ENCODE data around the gene DDX42.
A peak's percentile ranks its signal among the peaks of the same experiment; 100 is the strongest.
"Not testable (repeated sequence)": the region's sequence is repeated elsewhere in the genome, so short reads cannot be mapped to it uniquely, and the experiment has no call there.

Gene DDX42

DNA sequence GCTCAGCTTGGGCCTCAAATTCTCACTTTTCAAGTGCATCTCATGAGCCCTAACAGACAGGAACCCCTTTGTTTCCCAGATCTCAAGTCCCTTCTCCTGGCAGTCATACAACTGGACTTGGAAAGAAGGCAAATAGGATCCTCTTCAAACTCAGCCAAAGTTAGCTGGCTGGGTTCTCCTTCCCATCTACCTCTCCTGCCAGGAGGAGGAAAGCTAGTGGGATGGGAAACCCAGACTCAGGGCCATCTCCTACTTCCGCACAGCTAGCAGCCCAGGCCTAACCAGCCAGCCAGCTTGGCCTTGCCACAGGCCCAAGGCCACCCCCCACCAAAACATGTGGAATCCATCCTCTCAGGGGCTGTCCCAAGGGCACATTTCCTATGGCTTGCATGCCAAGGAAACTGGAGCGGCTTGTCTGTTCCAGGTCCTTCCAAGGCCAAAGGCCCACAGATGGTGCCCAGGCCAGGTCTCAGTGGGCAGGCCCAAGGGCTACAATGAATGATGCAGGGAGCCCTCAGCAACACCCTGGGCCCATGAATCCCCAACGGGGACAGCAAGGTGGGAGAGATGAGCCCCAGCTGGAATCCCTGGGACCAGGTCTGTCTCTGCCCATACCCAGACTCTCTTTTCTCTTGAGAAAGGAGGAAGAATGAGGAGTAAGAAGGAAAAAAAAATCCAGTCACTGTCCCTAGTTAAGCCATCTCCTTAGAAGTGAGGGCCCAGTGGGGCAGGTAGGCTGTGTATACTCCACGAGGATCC lies 66.8 kb downstream of the DDX42 start:
- no peak for DNase-seq (ENCODE audit: low read depth)

DNA sequence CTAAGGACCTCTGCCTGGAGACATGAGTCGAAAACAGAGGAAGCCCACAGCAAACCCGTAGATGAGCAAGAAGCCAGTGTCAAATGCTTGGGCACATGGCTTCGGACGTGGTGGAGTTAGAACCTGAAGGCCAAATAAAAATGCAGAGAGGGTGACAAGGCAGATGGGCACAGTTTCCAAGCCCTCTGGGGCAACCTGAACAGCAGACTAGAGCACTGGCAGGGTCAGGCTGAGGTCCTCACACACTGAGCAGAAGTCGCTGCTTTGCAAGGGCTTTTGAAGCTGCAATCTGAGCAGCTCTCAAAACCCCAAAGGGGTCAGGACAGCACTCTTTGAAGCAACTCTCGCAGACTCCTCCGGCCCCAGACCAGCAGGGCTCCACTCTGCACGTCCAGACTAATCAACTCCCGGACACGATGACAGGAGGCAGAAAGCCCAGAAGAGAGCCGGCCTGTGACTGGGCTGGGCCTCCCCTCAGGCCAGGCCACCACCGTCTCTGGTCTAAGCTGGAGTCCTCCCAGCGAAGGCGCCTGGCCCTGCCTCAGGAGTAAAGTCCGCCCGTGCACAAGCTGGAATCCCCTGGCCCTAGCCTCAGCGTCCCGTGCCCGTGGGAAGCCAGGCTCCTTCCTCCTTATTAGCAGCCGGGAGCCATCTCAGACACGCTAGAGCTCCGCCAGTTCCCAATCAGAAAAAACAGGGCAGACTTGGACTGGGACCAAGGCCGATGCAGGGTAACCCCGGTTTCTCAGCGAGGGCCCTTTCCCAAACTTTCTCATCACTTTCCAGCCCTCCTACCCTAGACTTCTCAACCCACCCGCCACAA lies 67.6 kb downstream of the DDX42 start:
- DNase-seq (ENCODE audit: low read depth), result peak; percentile 23

DNA sequence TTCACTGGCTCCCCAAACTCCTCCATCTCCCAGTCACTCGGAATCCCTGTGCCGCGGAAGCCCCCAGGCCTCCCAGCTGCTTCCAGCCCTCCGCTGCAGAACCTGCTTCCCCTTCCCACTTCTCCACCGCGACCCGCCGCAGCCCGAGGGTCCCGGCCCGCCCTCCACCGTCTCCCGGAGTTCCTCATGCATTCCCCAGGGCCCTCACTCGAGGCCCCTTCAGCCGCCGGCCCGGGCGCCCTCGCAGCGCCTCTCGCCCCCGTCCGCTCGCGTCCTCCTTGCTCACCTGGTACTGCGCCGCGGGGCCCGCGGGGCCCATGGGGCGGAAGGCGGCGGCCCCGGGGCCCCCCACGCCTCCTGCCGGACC lies 68.2 kb downstream of the DDX42 start:
- DNase-seq (ENCODE audit: low read depth), result no peak

DNA sequence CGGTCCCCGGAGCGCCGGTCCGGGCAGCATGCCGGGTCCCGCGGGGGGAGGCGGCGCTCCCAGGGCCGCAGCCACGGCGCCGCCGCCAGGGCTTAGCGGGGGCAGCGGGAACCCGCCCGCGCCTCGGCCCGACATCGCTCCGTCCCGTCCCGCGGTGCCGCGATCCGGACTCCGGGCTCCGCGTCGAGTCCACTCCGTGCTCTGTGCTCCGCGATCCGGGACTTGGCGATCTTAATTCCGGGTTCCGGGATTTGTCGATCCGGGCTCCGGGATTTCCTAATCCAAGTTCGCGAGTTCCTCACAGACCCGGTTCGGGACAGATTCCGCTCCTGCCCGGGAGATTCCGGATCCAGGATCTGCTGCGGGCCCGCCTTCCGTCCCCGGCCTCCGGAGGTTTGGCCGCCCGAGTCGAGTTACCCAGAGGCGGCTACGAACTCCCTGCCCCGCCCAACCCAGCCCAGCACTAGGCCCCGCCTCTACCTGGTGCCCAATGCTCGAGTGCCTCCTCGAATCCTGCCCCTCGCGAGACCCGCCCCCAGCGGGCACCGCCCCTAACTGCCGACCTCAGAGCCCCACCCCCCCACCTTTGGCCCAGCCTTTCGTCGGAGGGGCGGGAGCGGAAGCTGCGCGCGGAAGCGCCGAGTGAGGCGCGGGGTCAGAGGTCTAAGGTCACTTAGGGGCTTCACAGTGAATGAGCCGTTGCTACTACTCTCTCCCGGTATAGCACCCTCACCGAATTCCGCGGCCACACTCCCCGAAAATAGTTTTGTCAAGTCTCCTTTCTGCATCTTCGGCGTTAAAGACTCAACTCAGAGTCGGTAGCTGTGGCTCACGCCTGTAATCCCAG lies 68.8 kb downstream of the DDX42 start, which contains the start of gene SMARCD2:
SMARCD2 (minus strand) TSS at position 146 of the 847 bp plus-strand sequence; CDS start at position 135, 11 bp downstream.
- peak; percentile 99 for DNase-seq (ENCODE audit: low read depth)

DNA sequence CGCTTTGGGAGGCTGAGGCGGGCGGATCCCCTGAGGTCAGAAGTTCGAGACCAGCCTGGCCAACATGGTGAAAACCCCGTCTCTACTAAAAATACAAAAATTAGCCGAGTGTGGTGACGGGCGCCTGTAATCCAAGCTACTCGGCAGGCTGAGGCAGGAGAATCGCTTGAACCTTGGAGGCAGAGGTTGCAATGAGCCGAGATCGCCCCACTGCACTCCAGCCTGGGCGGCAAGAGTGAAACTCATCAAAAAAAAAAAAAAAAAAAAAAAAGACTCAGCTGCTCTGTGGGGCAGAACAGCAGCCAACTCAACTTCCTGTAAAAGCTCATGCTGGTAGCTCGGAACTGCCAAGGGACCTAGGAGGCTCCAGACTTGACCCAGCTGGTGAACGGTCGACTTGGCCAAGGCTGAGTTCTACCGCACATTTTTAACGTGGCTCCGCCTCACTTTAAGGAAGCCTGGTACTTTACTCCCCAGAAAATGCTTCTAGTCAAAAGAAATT lies 69.5 kb downstream of the DDX42 start:
- peak; percentile 20 for DNase-seq (ENCODE audit: low read depth)

DNA sequence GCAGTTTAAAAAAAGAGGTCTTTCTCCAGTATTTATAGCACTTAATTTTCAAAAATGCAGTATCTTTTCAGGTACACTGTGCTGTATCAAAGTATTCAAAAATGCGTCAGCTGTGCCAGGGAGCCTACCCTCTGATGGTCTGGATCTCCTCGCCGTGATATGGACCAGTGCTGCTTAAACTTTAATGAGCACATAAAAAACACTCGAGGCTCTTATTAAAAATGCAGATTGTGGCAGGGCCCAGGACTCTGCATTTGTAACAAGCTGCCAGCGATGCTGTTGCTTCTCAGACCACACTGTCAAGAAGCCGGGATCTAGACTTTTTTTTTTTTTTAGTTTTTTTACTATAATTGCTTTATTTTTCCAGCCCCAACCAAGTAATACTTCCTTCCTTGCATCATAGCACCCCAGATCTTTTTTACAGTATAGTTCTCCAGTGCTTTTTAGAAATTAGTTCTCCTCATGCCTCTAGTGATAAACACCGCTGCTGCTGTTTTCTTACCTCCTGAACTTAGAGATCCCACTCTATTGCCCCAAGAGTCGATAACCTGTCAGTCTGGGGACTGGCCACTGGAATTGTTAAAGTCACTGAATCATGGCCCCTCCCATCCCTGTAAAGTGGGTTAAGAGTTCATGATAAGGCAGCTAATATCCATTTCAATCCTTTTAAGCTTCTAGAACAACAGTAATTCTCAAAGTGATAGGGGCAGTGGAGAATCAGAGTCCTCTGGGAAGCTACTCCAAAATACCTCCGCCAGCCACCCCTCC lies 70.1 kb downstream of the DDX42 start:
- DNase-seq (ENCODE audit: low read depth), result no peak

DNA sequence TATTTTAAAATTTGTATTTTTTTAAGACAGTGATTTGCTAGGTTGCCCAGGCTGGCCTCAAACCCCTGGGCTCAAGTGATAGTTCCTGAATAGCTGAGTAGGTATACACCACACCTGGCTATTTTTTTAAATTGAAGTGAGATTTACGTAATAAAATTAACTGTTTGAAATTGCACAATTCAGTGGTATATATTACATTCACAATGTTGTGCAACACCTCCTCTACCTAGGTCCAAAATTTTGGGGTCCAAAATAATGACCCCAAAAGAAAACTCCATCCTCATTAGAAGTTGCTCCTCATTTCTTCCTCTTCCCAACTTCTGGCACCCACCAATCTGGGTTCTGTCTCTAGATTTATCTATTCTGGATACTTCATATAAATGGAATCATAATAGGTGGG lies 71.5 kb downstream of the DDX42 start:
- DNase-seq (ENCODE audit: low read depth), result no peak

DNA sequence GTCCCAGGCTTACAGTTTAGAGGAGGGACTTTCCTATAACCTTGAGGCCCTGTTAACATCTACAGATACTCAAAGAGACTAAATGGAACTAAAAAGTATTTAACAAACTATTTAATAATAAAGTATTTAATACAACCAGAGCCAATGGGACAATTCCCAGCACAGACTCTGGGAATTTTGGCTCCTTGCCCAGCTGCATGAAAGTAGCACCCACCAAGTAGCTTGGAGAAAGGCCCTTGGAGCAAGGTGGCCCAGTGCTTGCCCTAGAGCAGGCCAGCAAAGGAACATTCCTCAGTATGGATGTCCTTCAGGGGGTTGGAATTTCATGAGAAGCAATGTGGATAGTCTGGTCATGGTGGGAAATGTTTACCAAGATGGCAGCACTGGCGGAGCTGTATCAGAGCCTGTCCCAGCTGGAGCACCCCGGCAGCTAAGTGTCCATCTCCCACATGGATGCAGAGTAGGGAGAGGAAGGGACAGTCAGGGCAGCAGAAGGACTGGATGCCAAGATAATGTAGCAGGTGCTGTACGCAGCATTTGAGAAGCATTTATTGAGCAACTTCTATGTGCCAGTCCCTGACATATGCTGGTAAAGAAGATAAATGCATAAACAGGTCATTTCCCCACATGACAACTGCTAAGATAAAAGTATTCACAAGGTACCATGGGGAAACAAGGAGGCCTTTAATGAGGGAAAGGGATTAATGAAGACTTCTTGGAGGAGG lies 73.7 kb downstream of the DDX42 start:
- no peak for DNase-seq (ENCODE audit: low read depth)

DNA sequence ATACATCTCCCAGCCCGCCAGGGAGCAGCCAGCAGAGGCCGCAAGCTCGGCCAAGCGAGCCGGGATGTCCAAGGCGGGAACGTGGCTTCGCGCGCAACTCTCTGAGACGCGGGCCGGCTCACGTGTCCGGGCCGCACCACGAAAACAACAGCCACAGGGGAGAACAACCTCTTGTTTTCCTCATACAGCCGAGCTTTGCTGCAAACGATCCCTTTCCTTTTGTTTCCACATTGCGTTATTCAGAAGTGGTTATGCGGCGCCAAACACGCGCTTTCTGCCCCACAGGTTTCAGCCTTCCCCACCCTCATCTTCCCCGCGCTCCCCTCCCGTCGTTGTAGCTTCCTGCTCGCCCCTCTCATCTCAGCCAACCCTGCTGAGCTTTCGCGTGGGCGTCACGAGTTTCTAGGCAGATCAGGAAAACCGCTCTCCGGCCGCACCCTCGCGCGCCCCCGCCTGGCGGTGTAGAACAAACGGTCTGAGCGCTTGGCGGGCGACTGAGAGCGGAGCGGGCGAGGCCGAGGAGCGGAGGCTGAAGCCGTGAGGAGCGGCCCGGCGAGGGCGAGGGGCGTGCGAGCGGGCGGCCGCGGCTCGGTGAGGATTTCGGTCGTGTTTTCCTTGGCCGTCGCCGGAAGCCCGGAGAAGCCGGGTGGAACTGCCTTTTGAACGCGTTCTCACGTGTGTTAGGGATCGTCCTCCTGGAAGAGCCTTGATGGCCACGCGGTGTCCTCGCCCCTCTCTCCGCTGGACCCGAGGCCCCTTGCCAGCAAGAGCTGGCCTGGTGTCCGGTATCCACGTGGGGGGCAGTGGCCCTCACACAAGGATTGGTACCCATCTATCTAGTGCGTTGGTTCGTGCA lies 75.1 kb downstream of the DDX42 start:
- peak; percentile 86 for DNase-seq (ENCODE audit: low read depth)

DNA sequence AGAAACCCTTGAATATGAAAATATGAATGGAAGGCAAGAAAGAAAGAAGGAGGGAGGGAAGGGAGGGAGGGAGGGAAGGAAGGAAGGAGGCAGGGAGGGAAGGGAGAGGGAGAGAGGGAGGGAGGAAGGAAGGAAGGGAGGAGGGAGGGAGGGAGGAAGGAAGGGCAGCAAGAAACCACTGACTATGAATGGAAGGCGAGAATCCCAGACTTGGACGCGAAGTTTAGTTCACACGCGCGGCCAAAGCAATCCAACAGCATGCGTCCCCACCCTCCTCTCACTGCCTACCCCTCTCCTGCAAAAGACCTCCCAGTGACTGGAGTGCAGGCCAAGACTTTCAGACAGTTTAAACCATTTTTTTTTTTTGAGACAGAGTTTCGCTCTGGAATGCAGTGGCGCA lies 76.4 kb downstream of the DDX42 start:
- DNase-seq (ENCODE audit: low read depth), result no peak

DNA sequence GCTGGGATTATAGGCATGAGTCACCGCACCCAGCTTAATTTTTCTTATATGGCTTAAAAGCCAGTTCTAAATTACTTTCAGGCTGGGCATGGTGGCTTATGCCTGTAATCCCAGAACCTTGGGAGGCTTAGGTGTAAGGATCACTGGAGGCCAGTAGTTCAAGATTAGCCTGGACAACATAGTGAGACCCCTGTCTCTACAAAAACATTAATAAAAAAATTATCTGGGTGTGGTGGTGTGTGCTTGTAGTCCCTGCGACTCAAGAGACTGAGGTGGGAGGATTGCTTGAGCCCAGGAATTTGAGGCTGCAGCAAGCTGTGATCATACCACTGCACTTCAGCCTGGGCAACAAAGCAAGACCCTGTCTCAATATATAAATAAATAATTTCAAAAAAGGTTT lies 79.3 kb downstream of the DDX42 start:
- DNase-seq (ENCODE audit: low read depth), result no peak

DNA sequence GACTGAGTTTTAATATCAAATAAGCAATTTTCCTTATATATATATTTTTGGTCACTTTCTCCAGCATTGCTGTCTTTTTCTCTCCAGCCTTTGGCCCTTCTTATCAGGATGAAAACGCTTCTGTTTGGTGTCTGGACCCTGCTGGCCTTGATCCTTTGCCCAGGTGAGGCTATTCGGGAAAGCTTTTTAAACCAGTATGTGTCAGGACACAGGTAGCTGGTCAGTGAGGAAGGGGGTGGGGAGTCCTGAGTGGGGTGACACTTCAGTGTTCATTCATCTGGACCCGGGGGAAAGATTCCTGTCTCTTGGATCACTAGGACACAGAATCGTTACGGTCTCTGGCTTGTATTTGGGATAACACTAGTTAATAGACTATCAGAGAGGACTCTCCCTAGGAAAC lies 80.7 kb downstream of the DDX42 start:
- DNase-seq (ENCODE audit: low read depth), result no peak

DNA sequence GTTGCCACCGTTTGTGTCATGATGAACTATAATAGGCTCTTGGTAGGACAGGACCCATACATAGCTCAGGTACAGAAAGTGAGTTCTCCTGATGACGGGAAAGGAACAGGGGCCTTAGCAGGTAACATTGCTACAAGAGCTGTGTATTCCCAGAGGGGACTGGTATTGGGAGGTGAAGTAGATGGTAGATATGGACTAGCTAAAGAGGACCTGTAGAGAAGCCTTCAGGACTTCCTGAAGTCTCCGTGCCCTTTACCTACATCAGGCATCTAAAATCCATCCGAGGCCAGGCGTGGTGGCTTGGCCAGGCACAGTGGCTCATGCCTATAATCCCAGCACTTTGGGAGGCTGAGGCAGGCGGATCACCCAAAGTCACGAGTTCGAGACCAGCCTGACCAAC lies 81.2 kb downstream of the DDX42 start:
- DNase-seq (ENCODE audit: low read depth), result no peak

DNA sequence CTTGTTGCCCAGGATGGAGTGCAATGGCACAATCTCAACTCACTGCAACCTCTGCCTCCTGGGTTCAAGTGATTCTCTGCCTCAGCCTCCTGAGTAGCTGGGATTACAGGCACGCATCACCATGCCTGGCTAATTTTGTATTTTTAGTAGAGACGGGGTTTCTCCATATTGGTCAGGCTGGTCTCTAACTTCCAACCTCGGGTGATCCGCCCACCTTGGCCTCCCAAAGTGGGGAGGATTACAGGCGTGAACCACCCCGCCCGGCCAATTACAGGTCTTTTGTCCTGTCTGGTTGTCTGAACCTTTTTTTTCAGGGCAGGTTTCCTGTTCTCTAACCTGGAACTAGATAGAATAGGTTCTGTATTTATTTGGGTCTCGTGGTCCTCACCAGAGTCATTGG lies 82.5 kb downstream of the DDX42 start:
- not testable (repeated sequence) for DNase-seq (ENCODE audit: low read depth)

DNA sequence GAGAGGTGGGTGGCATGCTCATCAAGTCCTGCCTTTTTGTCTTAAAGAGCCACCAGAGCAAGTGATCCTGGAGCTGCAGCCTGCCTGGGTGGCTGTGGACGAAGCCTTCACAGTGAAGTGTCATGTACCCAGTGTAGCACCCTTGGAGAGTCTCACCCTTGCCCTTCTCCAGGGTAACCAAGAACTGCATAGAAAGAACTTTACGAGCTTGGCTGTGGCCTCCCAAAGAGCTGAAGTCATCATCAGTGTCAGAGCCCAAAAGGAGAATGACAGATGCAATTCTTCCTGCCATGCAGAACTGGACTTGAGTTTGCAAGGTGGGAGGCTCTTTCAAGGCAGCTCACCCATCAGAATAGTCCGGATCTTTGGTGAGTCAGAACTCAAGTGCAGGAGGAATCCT lies 85.3 kb downstream of the DDX42 start:
- no peak for DNase-seq (ENCODE audit: low read depth)

DNA sequence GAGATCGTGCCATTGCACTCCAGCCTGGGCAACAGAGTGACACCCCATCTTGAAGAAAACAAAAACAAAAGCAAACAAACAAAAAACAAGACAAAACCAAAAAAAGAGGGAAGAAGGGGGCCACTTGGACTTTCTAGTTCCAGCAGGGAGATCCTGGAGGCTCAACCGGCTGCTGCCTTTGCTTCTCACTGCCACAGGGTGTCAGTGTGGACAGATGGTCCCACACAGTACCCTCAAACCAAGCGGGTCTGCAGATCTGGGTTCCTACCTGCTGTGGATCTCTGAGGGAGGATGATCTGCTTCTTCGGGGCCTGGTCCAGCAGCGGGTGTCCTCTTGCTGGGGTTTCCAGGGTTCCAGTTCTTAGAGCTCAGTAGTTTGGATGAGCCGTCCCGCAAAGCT lies 92.7 kb downstream of the DDX42 start:
- not testable (repeated sequence) for DNase-seq (ENCODE audit: low read depth)

Data from amniotic epithelial cell (primary cell).